Lower lobe of right lung (tissue), 2 donors: Measurements from ENCODE around the gene RPS24. TPM values are rescaled to one million over a fixed set of nuclear protein-coding genes. Genes with fewer than 3 reads are reported as not detected.

Experiments used
- ATAC-seq, 2 donors: fragments of 200-7000 bp; cut with Tn5 transposase; one replicate each; pipeline ENCODE4 v1.9.1; 2020 to 2022; ENCODE audit warnings: mild to moderate bottlenecking in 2 of 2, moderate library complexity in 2 of 2
- DNase-seq: peaks from one replicate; pipeline ENCODE4 v3.0.0-alpha.2; 2020
- H3K27ac ChIP-seq: fragments of 200-600 bp; one replicate; pipeline ENCODE4 v1.8.0; 2022
- H3K27me3 ChIP-seq: fragments of 200-600 bp; one replicate; pipeline ENCODE4 v1.8.0; 2022; ENCODE audit warnings: low read depth
- H3K36me3 ChIP-seq: fragments of 200-600 bp; one replicate; pipeline ENCODE4 v1.8.0; 2022; ENCODE audit warnings: mild to moderate bottlenecking
- H3K4me1 ChIP-seq: fragments of 200-600 bp; one replicate; pipeline ENCODE4 v1.8.0; 2022
- H3K4me3 ChIP-seq: fragments of 200-600 bp; one replicate; pipeline ENCODE4 v1.8.0; 2022; ENCODE audit warnings: mild to moderate bottlenecking
- H3K9me3 ChIP-seq: fragments of 200-600 bp; one replicate; pipeline ENCODE4 v1.8.0; 2022
- CTCF ChIP-seq: fragments of 200-600 bp; IDR thresholded peaks from one replicate; pipeline ENCODE4 v1.8.0; 2022; ENCODE audit warnings: antibody characterized with exemption, mild to moderate bottlenecking
- intact Hi-C: fragments of 100-400 bp; cut with DNase I; formaldehyde crosslinking; loops from one replicate; pipeline ENCODE4 v1.11.0; 2022
- total RNA-seq: library from RNA; stranded (reverse); fragmentation: NEBNext Ultra II Directional; extraction: Animal tissue kit (Norgen Biotek cat#: 25700); gene quantifications from one replicate; pipeline ENCODE4 v1.2.1, GENCODE V29; 2021
- donor health status: DM: no; HTN: yes; CAD: no; lungs with severe emphysema.

RPS24 gene
- total RNA-seq, 1 donor from 2014 or later, result 1,077 TPM

GRCh38 chr10:78000206-78000605 lies 33.5 kb upstream of the RPS24 start:
- no peak for ATAC-seq
- Histone ChIP-seq H3K4me3 (no peak overlapping the region), H3K36me3 (peaks cover 69% of the 10 kb centered on the region), H3K27ac (no peak overlapping the region), H3K9me3 (no peaks in the 10 kb centered on the region), H3K27me3 (no peaks in the 10 kb centered on the region), H3K4me1 (no peaks in the 10 kb centered on the region)
- no peak for DNase-seq
- TF ChIP-seq CTCF, result no peak
- intact Hi-C loops, result no loop called here

GRCh38 chr10:78000956-78001472 lies 32.6 kb upstream of the RPS24 start:
- Histone ChIP-seq H3K27ac (no peak overlapping the region), H3K4me1 (no peaks in the 10 kb centered on the region), H3K27me3 (no peaks in the 10 kb centered on the region), H3K36me3 (peaks cover 77% of the 10 kb centered on the region), H3K4me3 (no peak overlapping the region), H3K9me3 (no peaks in the 10 kb centered on the region)
- ATAC-seq (no peak), DNase-seq (no peak)
- intact Hi-C loops, result no loop called here
- TF ChIP-seq CTCF, result no peak

- intact Hi-C loops, result no loop called here
- H3K27me3 ChIP-seq, result no peaks in the 10 kb centered on the region
- H3K36me3 ChIP-seq, result peaks cover 94% of the 10 kb centered on the region
- no peak for ATAC-seq
- H3K9me3 ChIP-seq, result no peaks in the 10 kb centered on the region
- no peak overlapping the region for H3K27ac ChIP-seq
- no peaks in the 10 kb centered on the region for H3K4me1 ChIP-seq
- no peak for DNase-seq
- TF ChIP-seq CTCF, result no peak
- no peak overlapping the region for H3K4me3 ChIP-seq
Observed at GRCh38 chr10:78002541-78003288, 30.9 kb upstream of the RPS24 start.

GRCh38 chr10:78004215-78005026 lies 29.2 kb upstream of the RPS24 start:
- H3K4me1 ChIP-seq, result no peaks in the 10 kb centered on the region
- ATAC-seq (no peak), DNase-seq (no peak)
- intact Hi-C loops, result no loop called here
- peaks cover 100% of the 10 kb centered on the region for H3K36me3 ChIP-seq
- TF ChIP-seq CTCF, result no peak
- no peaks in the 10 kb centered on the region for H3K9me3 ChIP-seq
- no peaks in the 10 kb centered on the region for H3K27me3 ChIP-seq
- no peak overlapping the region for H3K4me3 ChIP-seq
- H3K27ac ChIP-seq, result no peak overlapping the region

GRCh38 chr10:78007172-78007571 lies 26.5 kb upstream of the RPS24 start:
- Histone ChIP-seq H3K4me1 (no peaks in the 10 kb centered on the region), H3K36me3 (peaks cover 100% of the 10 kb centered on the region)
- intact Hi-C loops, result no loop called here

More at GRCh38 chr10:78007172-78007571, 26.5 kb upstream of the RPS24 start:
- TF ChIP-seq CTCF, result no peak
- ATAC-seq (no peak), DNase-seq (no peak)
- H3K27me3 ChIP-seq, result no peaks in the 10 kb centered on the region
- H3K9me3 ChIP-seq, result no peaks in the 10 kb centered on the region
- H3K27ac ChIP-seq, result no peak overlapping the region
- no peak overlapping the region for H3K4me3 ChIP-seq
